GM18505 (cell line): Measurements from ENCODE around the gene KCNJ15.
"Not testable (repeated sequence)": the region's sequence is repeated elsewhere in the genome, so short reads cannot be mapped to it uniquely, and the experiment has no call there.

Experiments
- ATAC-seq: cut with Tn5 transposase; IDR thresholded peaks from one replicate; pipeline ENCODE4 v1.9.1; 2021; ENCODE audit not compliant: unreplicated experiment
- POLR2A ChIP-seq: IDR thresholded peaks from 4 replicates; pipeline ENCODE4 v1.6.1; 2011; ENCODE audit warnings: borderline replicate concordance; ENCODE audit not compliant: insufficient read depth, insufficient read length; ENCODE audit errors: extremely low read depth

Gene KCNJ15

DNA sequence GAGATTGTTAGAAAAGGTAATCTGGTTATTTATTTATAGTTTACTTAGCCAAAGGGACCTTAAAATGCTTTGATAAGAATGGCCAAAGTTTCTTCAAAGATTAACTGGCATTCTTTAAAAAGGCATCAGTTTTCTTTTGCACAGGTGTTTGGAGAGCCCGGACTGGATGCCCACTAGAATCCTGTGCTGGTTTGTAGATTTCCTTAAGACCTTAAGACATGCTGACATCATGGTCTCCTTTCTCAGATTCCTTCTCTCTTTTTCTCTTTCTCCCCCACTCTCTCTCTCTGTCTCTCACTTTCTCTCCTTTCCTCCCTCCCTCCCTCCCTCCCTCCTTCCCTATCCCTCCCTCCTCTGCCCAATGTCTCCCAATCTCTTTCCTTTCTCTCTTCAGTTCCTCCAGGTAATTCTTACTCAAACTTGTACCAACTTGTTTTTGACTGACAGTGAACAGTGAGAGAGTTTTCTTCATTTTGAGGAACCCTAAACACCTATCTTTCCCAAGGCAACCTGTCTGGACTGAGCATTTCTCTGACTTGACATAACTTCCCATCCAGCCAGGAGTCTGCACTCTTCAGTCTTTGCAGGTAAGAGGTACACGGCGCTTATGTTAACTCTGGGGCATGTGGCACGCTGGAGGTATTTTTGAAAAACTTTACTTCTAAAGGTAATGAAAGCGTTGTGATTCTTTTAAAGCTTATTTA is at the start of gene KCNJ15:
Gene KCNJ15 (plus strand): TSS at position 393 of the 704 bp plus-strand sequence. CDS start 42,271 bp downstream, outside the sequence.
- ATAC-seq = no peak
- no peak for TF ChIP-seq POLR2A

DNA sequence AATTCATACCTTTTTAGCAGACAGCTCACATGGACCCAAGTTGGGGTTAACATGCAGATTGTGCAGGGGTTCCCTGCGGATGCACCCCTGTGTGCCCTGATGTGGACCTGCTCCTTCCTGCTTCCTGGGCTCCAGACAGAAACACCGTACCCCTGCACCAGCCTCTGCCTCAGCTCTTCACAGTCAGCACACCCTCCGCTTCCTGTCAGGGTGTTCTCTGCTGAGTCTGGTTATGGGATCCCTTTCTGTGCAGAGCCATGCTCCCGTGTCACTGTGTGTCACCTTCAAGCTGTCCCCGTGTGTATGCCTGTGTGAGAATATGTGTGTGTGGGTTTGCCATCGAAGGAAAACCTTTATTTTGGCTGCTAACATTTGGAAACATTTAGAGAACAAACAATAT is 48.7 kb upstream of the KCNJ15 start:
- no peak for TF ChIP-seq POLR2A
- no peak for ATAC-seq

DNA sequence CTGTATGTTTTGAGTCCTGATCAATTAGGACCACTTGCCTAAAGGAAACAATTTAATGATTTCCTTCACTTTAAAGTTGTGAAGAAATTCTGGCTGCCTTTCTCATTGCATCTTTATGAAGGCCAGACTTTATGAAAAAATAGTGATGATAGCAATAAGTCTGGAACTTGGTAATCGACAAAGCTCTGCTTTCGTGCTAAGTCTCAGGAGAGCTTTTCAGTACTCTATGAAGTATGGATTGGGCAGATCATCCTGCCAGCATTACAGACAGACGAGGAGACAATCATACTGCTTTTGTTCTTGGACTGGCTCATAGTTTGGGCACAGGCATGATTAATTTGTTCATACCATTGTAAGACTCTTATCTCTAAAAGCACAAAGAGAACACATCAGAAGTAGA is 45.5 kb upstream of the KCNJ15 start:
- no peak for ATAC-seq
- no peak for TF ChIP-seq POLR2A

DNA sequence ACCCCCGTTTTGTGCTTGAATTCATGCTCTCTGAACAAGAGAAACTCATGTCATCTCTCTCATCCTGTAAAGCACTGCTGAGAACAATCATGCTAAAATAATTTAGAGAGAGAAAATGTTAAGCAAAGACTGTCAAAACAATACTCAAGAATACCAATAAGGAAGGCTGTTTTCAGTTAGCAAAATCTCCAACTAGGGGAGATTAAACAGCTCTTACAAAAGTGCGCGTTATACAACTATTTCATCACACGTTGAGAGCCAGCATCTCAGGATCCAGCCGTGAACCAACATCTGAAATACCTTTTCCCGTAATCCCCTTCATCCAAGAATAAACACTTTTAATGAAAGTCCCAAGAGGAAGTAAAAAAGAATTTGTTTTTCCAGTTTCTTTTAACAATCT is 44.1 kb upstream of the KCNJ15 start:
- ATAC-seq = no peak
- TF ChIP-seq POLR2A = no peak

DNA sequence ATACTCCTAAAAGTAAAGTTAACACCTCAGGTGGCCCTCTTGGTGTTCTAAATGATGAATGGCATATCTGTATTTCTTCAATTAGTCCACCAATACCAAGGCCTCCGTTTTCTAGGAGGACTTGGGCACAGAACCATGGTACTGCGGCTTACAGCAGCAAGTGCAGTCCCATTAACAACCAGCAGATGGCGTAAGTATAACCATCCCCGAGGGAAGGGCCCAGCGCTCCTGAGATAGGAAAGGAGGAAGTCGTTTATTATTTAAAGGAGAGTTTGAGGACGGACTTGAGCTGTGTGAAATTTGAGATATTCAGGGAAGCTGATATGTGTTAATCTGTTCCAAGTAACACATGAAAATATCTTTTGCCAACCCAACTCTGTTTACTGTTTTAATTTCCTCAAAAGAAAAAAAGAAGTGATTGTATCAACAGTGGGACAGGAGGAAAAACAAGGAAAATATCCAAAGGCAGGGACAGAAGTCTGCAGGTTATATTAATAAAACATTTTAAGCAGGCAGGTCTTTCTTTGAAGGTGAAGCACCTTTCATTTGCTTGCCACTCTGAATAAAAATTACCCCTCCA is 37.7 kb upstream of the KCNJ15 start:
- TF ChIP-seq POLR2A = no peak
- ATAC-seq = no peak

DNA sequence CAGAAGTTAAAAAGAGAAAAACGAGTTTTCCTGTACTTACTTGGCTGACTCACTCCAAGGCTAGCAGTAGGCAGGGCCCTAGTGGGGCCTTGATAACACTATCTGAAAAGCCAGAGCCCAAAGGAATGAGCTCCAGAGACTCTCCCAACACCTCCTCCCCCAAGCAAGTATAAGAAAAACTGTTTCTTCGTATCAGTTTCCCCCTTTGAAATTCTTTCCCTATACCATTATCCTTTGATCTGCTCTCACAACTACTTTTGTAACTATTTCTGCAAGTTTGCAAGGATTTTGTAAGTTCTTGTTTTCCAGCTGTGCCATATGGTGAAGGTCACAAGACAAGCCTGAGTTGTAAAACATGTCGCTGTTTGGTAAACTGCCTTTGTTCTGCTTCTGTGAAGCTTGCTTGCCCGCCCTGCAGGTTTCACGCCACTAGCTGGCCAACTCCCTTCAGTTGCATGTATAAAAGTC is 36.5 kb upstream of the KCNJ15 start:
- TF ChIP-seq POLR2A = no peak

DNA sequence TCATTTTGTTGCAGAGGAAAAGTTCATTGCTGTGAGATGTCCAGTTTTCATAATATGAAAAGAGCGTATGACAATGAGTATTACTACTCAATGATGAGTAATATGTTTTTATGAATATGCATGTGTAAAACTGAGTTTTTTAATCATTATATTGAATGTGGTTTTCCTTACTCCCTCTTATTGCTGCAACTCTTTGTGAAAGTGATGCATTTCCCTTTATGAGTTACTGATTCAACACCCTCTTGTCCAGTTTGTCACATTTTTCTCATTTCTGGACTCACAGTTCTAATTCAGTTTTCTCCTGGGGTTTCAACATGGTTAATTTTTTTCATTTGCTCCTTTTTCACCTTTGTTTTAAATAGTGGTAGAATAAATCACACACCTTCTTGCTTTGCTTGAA is 35.2 kb upstream of the KCNJ15 start:
- no peak for TF ChIP-seq POLR2A
- no peak for ATAC-seq

More for the DNA sequence above, 36.5 kb upstream of the KCNJ15 start:
- ATAC-seq = no peak

DNA sequence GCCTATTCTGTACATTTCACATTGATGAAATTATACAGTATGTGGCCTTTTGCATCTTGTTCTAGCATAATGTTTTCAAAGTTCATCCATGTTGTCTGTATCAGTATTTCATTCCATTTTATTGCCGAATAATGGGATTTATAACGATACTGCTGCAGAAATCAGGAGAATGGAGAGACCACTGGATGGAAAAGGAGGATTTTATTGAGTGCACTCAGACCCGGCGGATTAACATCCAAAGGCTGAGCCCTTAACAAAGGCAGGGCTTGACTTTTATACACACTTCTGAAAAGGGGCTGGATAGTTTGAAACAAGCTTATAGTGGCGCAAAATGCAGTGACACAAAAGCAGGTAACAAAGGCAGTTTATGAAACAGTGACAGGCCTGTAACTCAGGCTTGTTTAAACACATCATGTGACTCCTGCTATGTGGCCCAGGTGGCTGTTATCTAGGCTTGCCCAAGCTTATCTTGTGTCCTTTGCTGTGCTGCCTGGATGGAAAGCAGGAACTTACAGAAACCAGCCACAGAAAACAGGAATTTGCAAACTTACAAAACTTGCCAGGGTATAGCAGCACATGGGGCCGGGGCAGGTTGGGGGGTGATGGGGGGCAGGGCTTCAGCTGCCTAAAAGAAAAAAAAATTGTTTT is 32.8 kb upstream of the KCNJ15 start:
- no peak for TF ChIP-seq POLR2A
- ATAC-seq = no peak

DNA sequence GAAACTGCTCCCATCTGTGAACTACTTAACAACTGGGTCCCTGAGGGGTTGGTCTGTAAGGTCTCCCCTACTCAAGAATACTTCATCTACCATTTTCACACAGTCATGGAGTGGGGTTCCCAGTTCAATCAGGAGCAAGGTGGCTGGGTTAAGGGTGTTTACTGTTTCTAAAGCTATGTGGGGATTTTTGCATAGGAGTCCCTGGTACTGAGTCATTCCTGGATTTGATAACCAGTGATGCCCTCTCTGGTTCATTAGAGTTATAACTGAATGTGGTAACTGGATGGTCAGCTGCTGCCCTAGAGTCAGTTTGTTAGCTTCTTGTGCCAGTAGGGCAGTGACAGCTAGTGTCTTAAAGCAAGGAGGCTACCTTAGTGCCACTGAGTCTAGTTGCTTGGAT is 29.4 kb upstream of the KCNJ15 start:
- no peak for TF ChIP-seq POLR2A
- ATAC-seq = no peak

DNA sequence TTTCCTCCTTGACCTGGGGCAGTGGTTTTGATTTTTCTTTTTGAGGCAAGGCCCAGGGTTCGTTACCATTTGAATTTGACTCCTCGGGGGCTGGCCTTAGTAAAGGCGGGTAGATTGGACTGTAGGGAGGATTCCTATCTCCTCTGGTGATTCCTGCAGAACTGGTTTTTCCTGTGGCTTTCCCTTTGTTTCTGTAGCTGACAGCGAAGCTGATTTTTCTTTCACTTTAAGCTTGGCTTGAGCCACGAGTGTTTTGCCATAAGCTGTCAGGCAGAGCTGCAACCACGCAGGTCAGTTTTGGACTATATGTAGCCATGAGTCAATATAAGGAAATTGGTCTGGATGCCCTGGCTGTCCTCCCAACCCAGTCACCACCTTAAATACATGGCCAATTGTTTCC is 28.7 kb upstream of the KCNJ15 start:
- TF ChIP-seq POLR2A = no peak
- ATAC-seq = no peak

DNA sequence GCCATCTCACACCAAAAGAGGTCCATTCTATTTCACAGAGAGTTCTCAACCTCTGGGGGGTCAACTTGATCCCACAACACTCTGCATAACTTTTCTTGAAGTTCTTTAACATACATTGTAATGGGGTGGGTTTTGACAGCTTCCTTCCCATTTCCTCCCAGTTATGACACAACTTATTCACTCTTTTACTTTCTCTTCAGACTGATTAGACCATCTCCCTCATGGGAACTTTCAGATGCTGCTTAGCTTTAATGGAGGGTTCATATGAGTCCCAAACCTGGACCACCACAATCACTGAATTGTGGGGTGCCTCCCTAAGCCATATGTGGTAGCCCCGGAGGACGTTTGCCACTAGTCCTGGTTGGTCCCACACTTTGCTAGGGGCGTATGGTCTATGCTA is 28.3 kb upstream of the KCNJ15 start:
- TF ChIP-seq POLR2A = no peak
- ATAC-seq = no peak

DNA sequence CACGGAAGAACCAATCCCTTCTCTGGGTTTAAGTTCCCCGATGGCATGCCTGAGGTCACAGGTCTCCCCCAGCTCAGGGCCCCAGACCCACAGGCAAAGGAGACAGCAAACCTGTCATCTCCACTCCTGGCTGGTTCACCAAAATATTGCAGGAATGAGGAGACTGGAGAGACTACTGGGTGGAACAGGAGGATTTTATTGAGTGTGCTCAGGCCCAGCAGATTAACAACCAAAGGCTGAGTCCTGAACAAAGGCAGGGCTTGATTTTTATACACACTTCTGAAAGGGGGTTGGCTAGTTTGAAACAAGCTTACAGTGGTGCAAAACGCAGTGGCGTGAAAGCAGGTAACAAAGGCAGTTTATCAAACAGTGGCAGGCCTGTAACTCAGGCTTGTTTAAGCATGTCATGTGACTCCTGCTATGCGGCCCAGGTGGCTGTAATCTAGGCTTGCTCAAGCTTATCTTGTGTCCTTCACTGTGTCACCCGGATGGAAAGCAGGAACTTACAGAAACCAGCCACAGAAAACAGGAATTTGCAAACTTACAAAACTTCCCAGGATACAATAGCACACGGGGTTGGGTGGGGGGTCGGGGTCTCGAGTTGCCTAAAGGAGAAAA is 27.4 kb upstream of the KCNJ15 start:
- no peak for ATAC-seq
- no peak for TF ChIP-seq POLR2A

DNA sequence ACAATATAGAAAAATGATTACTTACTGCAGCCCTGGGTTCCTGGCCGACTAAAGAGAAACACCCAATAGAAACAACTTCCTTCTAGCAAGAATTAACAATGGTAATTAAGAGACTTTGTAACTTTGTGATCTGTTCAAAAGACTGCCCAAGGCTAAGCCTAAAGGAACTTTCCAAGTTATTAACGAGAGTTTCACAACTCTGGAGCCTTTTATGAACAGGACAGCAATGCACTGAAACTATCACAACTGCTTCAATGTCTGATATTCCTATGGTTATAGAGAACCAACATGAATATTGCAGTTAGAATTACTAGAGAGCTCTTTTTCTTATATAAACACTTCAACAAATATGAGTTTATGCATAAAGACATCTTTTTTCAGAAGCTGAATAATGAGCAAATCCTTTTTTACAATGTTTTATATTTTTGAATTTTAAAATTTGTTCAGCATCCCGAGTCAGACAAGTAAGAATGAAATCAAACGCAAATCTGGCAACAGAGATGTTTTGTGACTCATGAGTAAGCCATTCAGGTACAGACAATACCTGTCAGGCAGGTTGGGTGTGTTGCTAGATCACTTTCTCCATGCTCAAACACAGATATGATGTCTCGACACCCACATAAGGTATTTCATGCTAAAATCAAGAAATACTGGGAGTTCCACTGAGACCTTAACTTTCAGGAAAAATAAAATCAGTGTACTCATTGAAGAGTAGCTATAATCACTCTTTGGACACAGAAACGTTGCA is 22.2 kb upstream of the KCNJ15 start:
- ATAC-seq = no peak

DNA sequence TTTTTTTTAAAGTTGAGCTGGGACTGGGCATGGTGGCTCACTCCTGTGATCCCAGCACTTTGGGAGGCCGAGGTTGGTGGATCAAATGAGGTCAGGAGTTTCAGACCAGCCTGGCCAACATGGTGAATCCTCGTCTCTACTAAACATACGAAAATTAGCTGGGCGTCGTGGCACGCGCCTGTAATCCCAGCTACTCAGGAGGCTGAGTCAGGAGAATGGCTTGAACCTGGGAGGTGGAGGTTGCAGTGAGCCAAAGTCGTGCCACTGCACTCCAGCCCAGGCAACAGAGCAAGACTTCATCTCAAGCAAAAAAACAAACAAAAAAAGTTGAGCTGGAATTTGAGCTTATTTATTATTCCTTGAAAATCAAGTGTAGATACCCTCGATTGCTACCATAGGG is 21.5 kb upstream of the KCNJ15 start:
- not testable (repeated sequence) for ATAC-seq

More for the DNA sequence above, 22.2 kb upstream of the KCNJ15 start:
- TF ChIP-seq POLR2A = no peak
